Breast epithelium (tissue), 4 donors: ENCODE results near the gene MTHFD2L. TPM values are rescaled to one million over a fixed set of nuclear protein-coding genes. Genes with fewer than 3 reads are reported as not detected.

Experiments
- DNase-seq, 2 donors: peaks; one replicate each; pipeline ENCODE4 v3.0.0-alpha.2; 2019; ENCODE audit warnings: low spot score in 2 of 2
- H3K27ac ChIP-seq, 2 donors: fragments of 200-600 bp; sonication (generic) in 1 of 2; one replicate each; pipeline ENCODE4 v1.5.1; 2016 to 2019; ENCODE audit warnings: mild to moderate bottlenecking in 1 of 2
- H3K27me3 ChIP-seq, 2 donors: fragments of 200-600 bp; sonication (generic) in 1 of 2; one replicate each; pipeline versions ENCODE4 v1.5.1 to v1.6.0; 2017 to 2019; ENCODE audit warnings: control low read depth in 1 of 2, mild to moderate bottlenecking in 1 of 2
- H3K36me3 ChIP-seq: fragments of 200-600 bp; one replicate; pipeline ENCODE4 v1.5.1; 2019
- H3K4me1 ChIP-seq, 2 donors: fragments of 200-600 bp; sonication (generic); one replicate each; pipeline ENCODE4 v1.5.1; 2016 to 2019; ENCODE audit warnings: control low read depth in 1 of 2
- H3K4me3 ChIP-seq, 3 donors: fragments of 200-600 bp; sonication (generic); 1 replicate in 2 of 3; 2 replicates in 1 of 3; pipeline ENCODE4 v1.5.1; 2016 to 2019; ENCODE audit warnings: mild to moderate bottlenecking in 3 of 3, moderate library complexity in 2 of 3
- H3K9me3 ChIP-seq, 2 donors: fragments of 200-600 bp; sonication (generic) in 1 of 2; one replicate each; pipeline ENCODE4 v1.5.1; 2016 to 2019; ENCODE audit warnings: control low read depth in 1 of 2
- POLR2A ChIP-seq: fragments of 450-650 bp; IDR thresholded peaks from one replicate; pipeline ENCODE4 v1.6.1; 2016; ENCODE audit warnings: antibody characterized with exemption, mild to moderate bottlenecking, moderate library complexity
- POLR2AphosphoS5 ChIP-seq, 3 donors: sonication (generic); formaldehyde crosslinking; IDR thresholded peaks; one replicate each; pipeline ENCODE4 v1.6.1; 2017; ENCODE audit warnings: antibody characterized with exemption in 3 of 3
- intact Hi-C: fragments of 100-400 bp; cut with DNase I; formaldehyde crosslinking; loops from one replicate; pipeline ENCODE4 v1.15.1; 2023; ENCODE audit warnings: low total_unique reads
- total RNA-seq, 3 donors: library from RNA; depleted of rRNA; stranded (reverse); fragments of >200 nt; gene quantifications; one replicate each; pipeline ENCODE4 v1.1.0, GENCODE V29; 2016
- TF ChIP-seq, protein P1 (sequence below), 3 donors: fragments of 450-650 bp; IDR thresholded peaks; one replicate each; pipeline ENCODE4 v1.5.1; 2016 to 2017; ENCODE audit warnings: antibody characterized with exemption in 3 of 3, mild to moderate bottlenecking in 3 of 3, moderate library complexity in 3 of 3

MTHFD2L gene
- total RNA-seq, 3 donors from 2014 or later: 20.5 to 48.1 (median 29.2) TPM

- no peak for DNase-seq
- H3K4me3 ChIP-seq: no peak overlapping the region
- H3K27me3 ChIP-seq: no peaks in the 10 kb centered on the region
- no peaks in the 10 kb centered on the region for H3K9me3 ChIP-seq
- H3K36me3 ChIP-seq: no peaks in the 10 kb centered on the region
- no peak overlapping the region for H3K27ac ChIP-seq
- H3K4me1 ChIP-seq: no peaks in the 10 kb centered on the region
- TF ChIP-seq POLR2AphosphoS5 (IDR thresholded peaks at IDR 0.05) (no peak), POLR2A (no peak)
- TF ChIP-seq, protein P1, sequence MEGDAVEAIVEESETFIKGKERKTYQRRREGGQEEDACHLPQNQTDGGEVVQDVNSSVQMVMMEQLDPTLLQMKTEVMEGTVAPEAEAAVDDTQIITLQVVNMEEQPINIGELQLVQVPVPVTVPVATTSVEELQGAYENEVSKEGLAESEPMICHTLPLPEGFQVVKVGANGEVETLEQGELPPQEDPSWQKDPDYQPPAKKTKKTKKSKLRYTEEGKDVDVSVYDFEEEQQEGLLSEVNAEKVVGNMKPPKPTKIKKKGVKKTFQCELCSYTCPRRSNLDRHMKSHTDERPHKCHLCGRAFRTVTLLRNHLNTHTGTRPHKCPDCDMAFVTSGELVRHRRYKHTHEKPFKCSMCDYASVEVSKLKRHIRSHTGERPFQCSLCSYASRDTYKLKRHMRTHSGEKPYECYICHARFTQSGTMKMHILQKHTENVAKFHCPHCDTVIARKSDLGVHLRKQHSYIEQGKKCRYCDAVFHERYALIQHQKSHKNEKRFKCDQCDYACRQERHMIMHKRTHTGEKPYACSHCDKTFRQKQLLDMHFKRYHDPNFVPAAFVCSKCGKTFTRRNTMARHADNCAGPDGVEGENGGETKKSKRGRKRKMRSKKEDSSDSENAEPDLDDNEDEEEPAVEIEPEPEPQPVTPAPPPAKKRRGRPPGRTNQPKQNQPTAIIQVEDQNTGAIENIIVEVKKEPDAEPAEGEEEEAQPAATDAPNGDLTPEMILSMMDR (IDR thresholded peaks at IDR 0.05): no peak
- intact Hi-C loops: no loop called here
These were observed 151.3 kb downstream of the MTHFD2L start for GRCh38 chr4:74309223-74309622.

- Histone ChIP-seq H3K9me3 (no peaks in the 10 kb centered on the region), H3K27ac (no peak overlapping the region), H3K27me3 (no peaks in the 10 kb centered on the region), H3K36me3 (no peaks in the 10 kb centered on the region), H3K4me3 (no peak overlapping the region), H3K4me1 (no peaks in the 10 kb centered on the region)
- TF ChIP-seq POLR2AphosphoS5 (IDR thresholded peaks at IDR 0.05): no peak
- TF ChIP-seq, protein P1 (IDR thresholded peaks at IDR 0.05): peak in 2 of 3 donors; percentile 39 to 42
- intact Hi-C loops: no loop called here
- DNase-seq: no peak
These were observed 153.9 kb downstream of the MTHFD2L start for GRCh38 chr4:74311696-74312313.

GRCh38 chr4:74314329-74314728 lies 156.4 kb downstream of the MTHFD2L start:
- DNase-seq: no peak
- Histone ChIP-seq H3K4me3 (no peak overlapping the region), H3K36me3 (no peaks in the 10 kb centered on the region), H3K9me3 (no peaks in the 10 kb centered on the region), H3K4me1 (no peaks in the 10 kb centered on the region), H3K27ac (no peak overlapping the region), H3K27me3 (no peaks in the 10 kb centered on the region)
- TF ChIP-seq POLR2A (no peak), POLR2AphosphoS5 (IDR thresholded peaks at IDR 0.05) (no peak)
- TF ChIP-seq, protein P1 (IDR thresholded peaks at IDR 0.05): no peak
- intact Hi-C loops: no loop called here

DNA sequence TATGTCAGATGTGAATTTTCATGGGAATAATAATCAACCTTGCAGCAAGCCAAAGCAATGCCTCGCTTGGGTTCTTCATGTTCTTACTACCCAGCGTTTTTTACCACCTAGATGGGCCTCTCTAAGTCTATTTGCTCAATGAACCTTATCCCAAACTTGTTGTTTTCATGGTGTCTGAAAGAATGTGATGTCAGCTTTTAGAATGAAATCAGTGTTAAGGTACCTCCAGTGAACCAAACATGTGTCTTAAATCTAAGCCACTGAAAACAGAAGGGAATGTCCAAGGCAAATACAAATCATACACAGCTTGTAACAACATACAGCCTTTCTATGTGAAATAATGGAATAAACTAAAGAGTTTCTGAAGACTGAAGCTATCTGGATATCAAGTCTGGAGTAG lies 157.0 kb downstream of the MTHFD2L start:
- Histone ChIP-seq H3K9me3 (no peaks in the 10 kb centered on the region), H3K4me3 (no peak overlapping the region), H3K27ac (no peak overlapping the region), H3K27me3 (no peaks in the 10 kb centered on the region), H3K36me3 (no peaks in the 10 kb centered on the region), H3K4me1 (no peaks in the 10 kb centered on the region)
- TF ChIP-seq POLR2A: no peak
- no peak for TF ChIP-seq POLR2AphosphoS5 (IDR thresholded peaks at IDR 0.05)
- TF ChIP-seq, protein P1 (IDR thresholded peaks at IDR 0.05): no peak
- intact Hi-C loops: no loop called here
- DNase-seq: no peak

GRCh38 chr4:74315376-74315775 lies 157.5 kb downstream of the MTHFD2L start:
- intact Hi-C loops: no loop called here
- no peak for TF ChIP-seq POLR2A
- TF ChIP-seq, protein P1 (IDR thresholded peaks at IDR 0.05): no peak
- no peak for TF ChIP-seq POLR2AphosphoS5 (IDR thresholded peaks at IDR 0.05)

More at GRCh38 chr4:74315376-74315775, 157.5 kb downstream of the MTHFD2L start:
- no peak overlapping the region for H3K4me3 ChIP-seq
- H3K4me1 ChIP-seq: no peaks in the 10 kb centered on the region
- no peaks in the 10 kb centered on the region for H3K9me3 ChIP-seq
- DNase-seq: no peak
- H3K27ac ChIP-seq: no peak overlapping the region
- no peaks in the 10 kb centered on the region for H3K27me3 ChIP-seq
- no peaks in the 10 kb centered on the region for H3K36me3 ChIP-seq
